WI38 (cell line): ENCODE data around the gene ELP4.
"Not testable (repeated sequence)": the region's sequence is repeated elsewhere in the genome, so short reads cannot be mapped to it uniquely, and the experiment has no call there.

Experiments
- H3K4me3 ChIP-seq: 2 replicates; pipeline ENCODE4 v1.5.1; 2011; ENCODE audit warnings: low read depth, mild to moderate bottlenecking, control low read depth, low read length
- CTCF ChIP-seq: IDR thresholded peaks from 2 replicates; pipeline ENCODE4 v1.5.1; 2012; ENCODE audit warnings: low read depth, mild to moderate bottlenecking, control low read depth, low read length

ELP4 gene

GRCh38 chr11:31555938-31556337 is 46.4 kb downstream of the ELP4 start:
- no peak overlapping the region for H3K4me3 ChIP-seq
- no peak for TF ChIP-seq CTCF

GRCh38 chr11:31558001-31558400 is 48.4 kb downstream of the ELP4 start:
- TF ChIP-seq CTCF = no peak
- no peak overlapping the region for H3K4me3 ChIP-seq

- TF ChIP-seq CTCF = no peak
- no peak overlapping the region for H3K4me3 ChIP-seq
Observed at GRCh38 chr11:31560842-31561476, 51.4 kb downstream of the ELP4 start.

- not testable (repeated sequence) for H3K4me3 ChIP-seq
Observed at GRCh38 chr11:31564517-31564916, 55.0 kb downstream of the ELP4 start.

- not testable (repeated sequence) for H3K4me3 ChIP-seq
Observed at GRCh38 chr11:31574133-31574532, 64.6 kb downstream of the ELP4 start.

GRCh38 chr11:31575764-31576163 is 66.2 kb downstream of the ELP4 start:
- not testable (repeated sequence) for H3K4me3 ChIP-seq

GRCh38 chr11:31579412-31579811 is 69.8 kb downstream of the ELP4 start:
- H3K4me3 ChIP-seq = not testable (repeated sequence)

GRCh38 chr11:31582697-31583096 is 73.1 kb downstream of the ELP4 start:
- H3K4me3 ChIP-seq = no peak overlapping the region
- TF ChIP-seq CTCF = no peak

- TF ChIP-seq CTCF = no peak
- H3K4me3 ChIP-seq = no peak overlapping the region
Observed at GRCh38 chr11:31598454-31598853, 88.9 kb downstream of the ELP4 start.
